H1 (cell line): Measurements from ENCODE around the gene ARL6IP5. TPM values are rescaled to one million over a fixed set of nuclear protein-coding genes. Genes with fewer than 3 reads are reported as not detected.
A peak's percentile ranks its signal among the peaks of the same experiment; 100 is the strongest.

Experiments
- CTCF ChIA-PET: fragments of 300-600 bp; sonication (Branson Sonifier 250); formaldehyde crosslinking; loops from one replicate; lab custom pipeline; 2021; ENCODE audit not compliant: partially characterized antibody; lab: Charles Lee
- POLR2A ChIA-PET: fragments of 300-600 bp; sonication (Branson Sonifier 250); formaldehyde crosslinking; loops from one replicate; lab custom pipeline; 2021; ENCODE audit warnings: inconsistent platforms; ENCODE audit not compliant: partially characterized antibody; lab: Charles Lee
- DNase-seq, 2 experiments: peaks; one replicate each; pipeline versions ENCODE4 v3.0.0 to v3.0.0-alpha.2; 2010 to 2022; ENCODE audit warnings: low spot score in 2 of 2, low read depth in 1 of 2, mixed read lengths in 1 of 2
- FAIRE-seq: peaks from 2 replicates; lab custom pipeline; 2011; peaks lifted over from hg19 to GRCh38; lab: Jason Lieb, UNC
- H2AFZ ChIP-seq: 2 replicates; pipeline ENCODE4 v1.8.1; 2012; ENCODE audit warnings: low read length, inconsistent platforms
- H2AK5ac ChIP-seq: 2 replicates; pipeline ENCODE4 v1.6.1; 2013; ENCODE audit warnings: low read depth, low read length
- H2BK120ac ChIP-seq: replicated peaks from 2 replicates; pipeline ENCODE3; 2013; ENCODE audit warnings: low read depth, low read length, inconsistent platforms
- H2BK12ac ChIP-seq: 2 replicates; pipeline ENCODE4 v1.6.1; 2013; ENCODE audit warnings: low read depth, low read length
- H2BK15ac ChIP-seq: 2 replicates; pipeline ENCODE4 v1.6.1; 2013; ENCODE audit warnings: low read length
- H2BK20ac ChIP-seq: 2 replicates; pipeline ENCODE4 v1.6.1; 2013; ENCODE audit warnings: low read length
- H2BK5ac ChIP-seq: 2 replicates; pipeline ENCODE4 v1.6.1; 2013; ENCODE audit warnings: low read depth, low read length
- H3K14ac ChIP-seq: 2 replicates; pipeline ENCODE4 v1.6.1; 2013; ENCODE audit warnings: inconsistent platforms; ENCODE audit not compliant: insufficient read length
- H3K18ac ChIP-seq: 2 replicates; pipeline ENCODE4 v1.6.1; 2013; ENCODE audit warnings: low read length; ENCODE audit errors: extremely low read depth
- H3K23ac ChIP-seq: 2 replicates; pipeline ENCODE4 v1.6.1; 2013; ENCODE audit warnings: inconsistent platforms; ENCODE audit not compliant: insufficient read length
- H3K23me2 ChIP-seq: 2 replicates; pipeline ENCODE4 v1.6.1; 2013; ENCODE audit warnings: low read depth, low read length
- H3K27ac ChIP-seq: 2 replicates; pipeline ENCODE4 v1.6.1; 2011; ENCODE audit warnings: low read depth, low read length, inconsistent platforms
- H3K27me3 ChIP-seq, 4 experiments: replicated peaks in 1 of 4; 1 replicate in 1 of 4; 2 replicates in 3 of 4; pipeline versions ENCODE4 v1.6.1 to v1.8.1; 2011 to 2013; ENCODE audit warnings: low read length in 3 of 4, mild to moderate bottlenecking in 3 of 4, inconsistent platforms in 2 of 4, mixed read lengths in 2 of 4, moderate library complexity in 1 of 4; ENCODE audit not compliant: control insufficient read depth in 3 of 4, insufficient read depth in 3 of 4; ENCODE audit errors: extremely low read depth in 1 of 4
- H3K36me3 ChIP-seq, 4 experiments: 2 replicates each; pipeline versions ENCODE4 v1.6.1 to v1.8.1; 2011 to 2013; ENCODE audit warnings: mild to moderate bottlenecking in 4 of 4, low read length in 3 of 4, moderate library complexity in 2 of 4, control low read depth in 1 of 4, inconsistent platforms in 1 of 4; ENCODE audit not compliant: insufficient read depth in 4 of 4, control insufficient read depth in 2 of 4
- H3K4ac ChIP-seq: replicated peaks from 2 replicates; pipeline ENCODE3; 2013; ENCODE audit warnings: low read length, low read depth, mixed read lengths, inconsistent platforms; ENCODE audit not compliant: insufficient read length
- H3K4me1 ChIP-seq, 4 experiments: replicated peaks in 1 of 4; 1 replicate in 1 of 4; 2 replicates in 3 of 4; pipeline versions ENCODE4 v1.6.1 to v1.8.1; 2011 to 2013; ENCODE audit warnings: low read length in 3 of 4, inconsistent platforms in 2 of 4, mixed read lengths in 1 of 4; ENCODE audit not compliant: insufficient read depth in 4 of 4, control insufficient read depth in 3 of 4
- H3K4me2 ChIP-seq, 2 experiments: 2 replicates each; pipeline versions ENCODE4 v1.6.1 to v1.8.1; 2011 to 2013; ENCODE audit warnings: low read depth in 2 of 2, low read length in 2 of 2, control low read depth in 1 of 2, inconsistent platforms in 1 of 2, mild to moderate bottlenecking in 1 of 2; ENCODE audit not compliant: insufficient read depth in 1 of 2
- H3K4me3 ChIP-seq, 4 experiments: fragments of 200-600, 300-600 bp in 1 of 4; sonication (generic), shearing (Covaris generic), sonication (Bioruptor Twin) in 1 of 4; 2 replicates each; pipeline versions ENCODE4 v1.5.1 to v1.8.1; 2011 to 2016; ENCODE audit warnings: low read length in 4 of 4, low read depth in 3 of 4, control low read depth in 2 of 4, inconsistent platforms in 2 of 4, mild to moderate bottlenecking in 2 of 4, mixed read lengths in 1 of 4, moderate library complexity in 1 of 4; ENCODE audit not compliant: insufficient read depth in 2 of 4; ENCODE audit errors: extremely low read depth in 1 of 4
- H3K56ac ChIP-seq: replicated peaks from 2 replicates; pipeline ENCODE3; 2013; ENCODE audit warnings: low read depth, mild to moderate bottlenecking, mixed read lengths, low read length, inconsistent platforms; ENCODE audit not compliant: insufficient read length
- H3K79me1 ChIP-seq: 2 replicates; pipeline ENCODE4 v1.6.1; 2013; ENCODE audit warnings: low read depth, low read length, control low read depth
- H3K79me2 ChIP-seq, 2 experiments: 2 replicates each; pipeline versions ENCODE4 v1.6.1 to v1.8.1; 2012 to 2013; ENCODE audit warnings: low read length in 2 of 2, mild to moderate bottlenecking in 2 of 2, inconsistent platforms in 1 of 2; ENCODE audit not compliant: insufficient read depth in 2 of 2, control insufficient read depth in 1 of 2
- H3K9ac ChIP-seq, 4 experiments: replicated peaks in 1 of 4; 1 replicate in 1 of 4; 2 replicates in 3 of 4; pipeline versions ENCODE4 v1.6.1 to v1.8.1; 2011 to 2013; ENCODE audit warnings: low read depth in 3 of 4, low read length in 3 of 4, control low read depth in 2 of 4, mild to moderate bottlenecking in 2 of 4, moderate library complexity in 2 of 4, inconsistent platforms in 1 of 4; ENCODE audit errors: extremely low read depth in 1 of 4
- H3K9me3 ChIP-seq, 2 experiments: 2 replicates each; pipeline versions ENCODE4 v1.6.1 to v1.8.1; 2012 to 2013; ENCODE audit warnings: mild to moderate bottlenecking in 2 of 2, moderate library complexity in 2 of 2, control low read depth in 1 of 2, inconsistent platforms in 1 of 2, low read depth in 1 of 2, low read length in 1 of 2, mixed read lengths in 1 of 2; ENCODE audit not compliant: insufficient read depth in 2 of 2
- H4K20me1 ChIP-seq, 2 experiments: replicated peaks in 1 of 2; 2 replicates each; pipeline versions ENCODE3 to v1.8.1; 2011 to 2013; ENCODE audit warnings: inconsistent platforms in 2 of 2, low read length in 2 of 2, mild to moderate bottlenecking in 1 of 2; ENCODE audit not compliant: insufficient read depth in 2 of 2, control insufficient read depth in 1 of 2
- H4K5ac ChIP-seq: 2 replicates; pipeline ENCODE4 v1.6.1; 2013; ENCODE audit warnings: low read length, low read depth, mixed read lengths, inconsistent platforms; ENCODE audit not compliant: insufficient read length
- H4K8ac ChIP-seq: 2 replicates; pipeline ENCODE4 v1.8.0; 2013; ENCODE audit warnings: mild to moderate bottlenecking, moderate library complexity, low read length, inconsistent platforms; ENCODE audit not compliant: insufficient read depth; ENCODE audit errors: extremely low read depth
- H4K91ac ChIP-seq: replicated peaks from 2 replicates; pipeline ENCODE3; 2013; ENCODE audit warnings: low read length, mixed read lengths, inconsistent platforms; ENCODE audit not compliant: insufficient read length
- BACH1 ChIP-seq: IDR thresholded peaks from 2 replicates; pipeline ENCODE4 v1.6.1; 2012; ENCODE audit warnings: low read length, improper control_type of control experiment
- CEBPB ChIP-seq: IDR thresholded peaks from 2 replicates; pipeline ENCODE4 v1.6.1; 2012; ENCODE audit warnings: low read depth, low read length
- MAFK ChIP-seq: IDR thresholded peaks from 2 replicates; pipeline ENCODE4 v1.6.1; 2012; ENCODE audit warnings: low read depth, mild to moderate bottlenecking, improper control_type of control experiment, low read length
- SUZ12 ChIP-seq: fragments of 200-600 bp; sonication (generic); IDR thresholded peaks from 2 replicates; pipeline ENCODE4 v1.6.1; 2012; ENCODE audit warnings: mild to moderate bottlenecking, inconsistent platforms, low read length, moderate library complexity, mixed read lengths
- WGBS, 2 experiments: shearing (Covaris generic) in 1 of 2; methylation state at CpG; one replicate each; pipeline versions ENCODE4 v1.1.6 to v1.1.7; 2013 to 2015; ENCODE audit warnings: low lambda C conversion rate in 2 of 2, mixed read lengths in 2 of 2, inconsistent platforms in 1 of 2, low coverage in 1 of 2, missing lambda C conversion rate in 1 of 2; ENCODE audit not compliant: insufficient replicate concordance in 2 of 2, insufficient coverage in 1 of 2, insufficient read length in 1 of 2; ENCODE audit errors: extremely low coverage in 1 of 2, missing lambda C conversion rate in 1 of 2; 5-methylcytosine and 5-hydroxymethylcytosine counted together
- polyA plus RNA-seq, 7 experiments: library from polyadenylated mRNA; depleted of rRNA in 3 of 7; stranded (reverse) in 5 of 7; unstranded in 2 of 7; fragments of >200 nt in 5 of 7; fragments of 200-250 nt in 2 of 7; gene quantifications; 1 replicate in 5 of 7; 2 replicates in 1 of 7; 4 replicates in 1 of 7; pipeline versions ENCODE4 v1.2.1 to v1.2.3, GENCODE V29; 2011 to 2013; ENCODE audit warnings: missing spikeins in 2 of 7, mixed read lengths in 2 of 7
- total RNA-seq: library from RNA; stranded (reverse); fragmentation: NEBNext Ultra II Directional; extraction: Animal tissue kit (Norgen Biotek cat#: 25700); gene quantifications from 2 replicates; pipeline ENCODE4 v1.2.1, GENCODE V29; 2021

ARL6IP5 gene
- total and polyA plus RNA-seq, 2 of the 8 experiments (the other 6 are each of a cell fraction or from before 2014, with no cell fraction given): 24.9 to 30.1 TPM

DNA sequence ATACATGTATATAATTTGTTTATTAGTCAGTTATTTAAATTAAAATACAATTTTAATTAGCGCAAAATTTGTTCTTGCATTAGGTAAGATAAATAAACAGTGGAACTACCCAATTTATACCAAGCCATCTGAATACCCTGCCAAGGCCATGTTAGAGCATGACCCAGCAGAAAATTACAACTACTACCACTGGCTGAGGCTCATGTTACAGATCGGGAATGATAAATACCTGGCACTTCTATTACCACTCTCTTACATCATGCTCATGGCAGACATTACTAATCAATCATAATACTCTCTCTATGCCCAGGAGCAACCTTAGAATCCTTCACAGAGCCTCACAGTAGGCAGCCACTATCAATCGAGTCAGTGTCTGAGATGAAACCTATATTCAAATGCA lies 58.9 kb downstream of the ARL6IP5 start:
- no peak for DNase-seq
- no peak overlapping the region for H2BK20ac ChIP-seq
- H2AFZ ChIP-seq: no peak overlapping the region
- H3K9ac ChIP-seq: no peak overlapping the region
- H2BK120ac ChIP-seq: no peak overlapping the region
- H3K4me1 ChIP-seq: peaks cover 0 to 6% (median 4%) of the 10 kb centered on the region in 4 experiments; a peak in 5 of 7 replicates
- TF ChIP-seq CEBPB: 0 out of 2 replicates have a peak, but pooled peaks have one; percentile 59
- no peak for TF ChIP-seq SUZ12
- TF ChIP-seq BACH1: 0 out of 2 replicates have a peak, but pooled peaks have one; percentile 14
- 0 out of 2 replicates have a peak, but pooled peaks have one; percentile 48 for TF ChIP-seq MAFK
- POLR2A ChIA-PET: no interaction called here
- no peak for FAIRE-seq
- H2AK5ac ChIP-seq: no peak overlapping the region
- no peak overlapping the region for H4K8ac ChIP-seq
- peaks cover 0 to 7% (median 4%) of the 10 kb centered on the region in 4 experiments; a peak in 3 of 7 replicates for H3K27me3 ChIP-seq
- H4K91ac ChIP-seq: no peak overlapping the region
- H3K4me2 ChIP-seq: no peak overlapping the region
- H3K23ac ChIP-seq: no peak overlapping the region
- no peaks in the 10 kb centered on the region for H3K79me1 ChIP-seq
- no peaks in the 10 kb centered on the region for H4K20me1 ChIP-seq
- H3K4ac ChIP-seq: no peak overlapping the region
- H4K5ac ChIP-seq: no peak overlapping the region
- no peak overlapping the region for H3K27ac ChIP-seq
- no peak overlapping the region for H3K56ac ChIP-seq
- H3K4me3 ChIP-seq: no peak overlapping the region
- CTCF ChIA-PET: interaction anchor here (1.3 kb wide), 1 partner anchor 23 kb away, joined by 5 read pairs; no protein-coding TSS in a partner anchor
- no peaks in the 10 kb centered on the region for H3K9me3 ChIP-seq
- no peak overlapping the region for H3K18ac ChIP-seq
- no peak overlapping the region; the same call in 1 of the 2 replicates for H2BK12ac ChIP-seq
- no peak overlapping the region for H3K14ac ChIP-seq
- WGBS, 2 experiments: 78% methylated on average over 3 of the region's 3 CpGs; no CpG with 5 or more reads in 1 of the 2 experiments
- no peak overlapping the region for H2BK15ac ChIP-seq
- H3K36me3 ChIP-seq: no peaks in the 10 kb centered on the region
- H2BK5ac ChIP-seq: no peak overlapping the region
- no peaks in the 10 kb centered on the region for H3K79me2 ChIP-seq
- no peaks in the 10 kb centered on the region for H3K23me2 ChIP-seq
